Measurements from ENCODE around the gene ALG12. TPM values are rescaled to one million over a fixed set of nuclear protein-coding genes. Genes with fewer than 3 reads are reported as not detected.

ALG12 gene
- total and polyA plus RNA-seq, 2 of the 4 experiments (the other 2 are of a cell fraction): 7.2 to 10.9 TPM

GRCh38 chr22:49924113-49924833 lies 6.0 kb upstream of the ALG12 start:
- Histone ChIP-seq H4K8ac (ENCODE audit: low read depth in 2 of 2, low read length in 2 of 2) (peak overlapping the region in 1 of 2 experiments; percentile 56; a peak in 1 of 4 replicates), H2BK15ac (ENCODE audit: low read depth, low read length) (no peak overlapping the region), H3K79me1 (ENCODE audit: low read depth in 1 of 2, low read length in 2 of 2) (peaks cover 12 to 17% of the 10 kb centered on the region in 2 experiments), H2BK5ac (ENCODE audit: low read depth, low read length, poor library complexity, severe bottlenecking) (peak overlapping the region; percentile 33), H2BK120ac (ENCODE audit: low read depth, low read length) (peak overlapping the region; percentile 37; the same call in 1 of the 2 replicates), H2AFZ (replicated peaks; ENCODE audit: low read length, poor library complexity) (no peak overlapping the region), H4K20me1 (ENCODE audit: insufficient read depth, low read length) (no peaks in the 10 kb centered on the region; the same call in 1 of the 2 replicates), H3K18ac (ENCODE audit: low read depth, low read length) (peak overlapping the region; percentile 1; the same call in 1 of the 2 replicates), H3K4me2 (ENCODE audit: low read depth, low read length) (no peak overlapping the region), H3K27ac (ENCODE audit: insufficient read depth, low read length) (peak overlapping the region; percentile 19; the same call in 1 of the 2 replicates), H3K36me3 (ENCODE audit: control insufficient read depth, insufficient read depth, low read length) (peaks cover 27% of the 10 kb centered on the region), H4K91ac (ENCODE audit: insufficient read depth, low read depth, low read length) (peak overlapping the region; percentile 62; the same call in 1 of the 2 replicates), H3K23ac (ENCODE audit: low read depth, low read length) (no peak overlapping the region), H3K4me1 (ENCODE audit: control insufficient read depth, insufficient read depth, low read length) (peaks cover 13% of the 10 kb centered on the region), H3K4ac (ENCODE audit: low read depth, low read length) (peak overlapping the region; percentile 19; the same call in 1 of the 2 replicates), H3K9ac (ENCODE audit: low read depth, low read length) (no peak overlapping the region), H3K9me1 (ENCODE audit: insufficient read depth, low read length) (peaks cover 4% of the 10 kb centered on the region; the same call in 1 of the 2 replicates), H3K4me3 (ENCODE audit: insufficient read depth, low read depth, low read length) (no peak overlapping the region), H3K9me3 (ENCODE audit: control insufficient read depth, insufficient read depth, low read length) (no peaks in the 10 kb centered on the region), H3K27me3 (ENCODE audit: control insufficient read depth, insufficient read depth, low read length) (no peaks in the 10 kb centered on the region), H2AK5ac (ENCODE audit: low read depth, low read length) (peak overlapping the region; percentile 15; the same call in 1 of the 2 replicates), H3K56ac (ENCODE audit: extremely low read depth, insufficient read depth, low read length) (no peak overlapping the region), H3K14ac (replicated peaks; ENCODE audit: low read depth, low read length) (no peak overlapping the region), H2BK20ac (ENCODE audit: low read depth, low read length) (0 out of 2 replicates have a peak overlapping the region, but pooled peaks have one; percentile 16), H4K5ac (ENCODE audit: low read depth, low read length) (peak overlapping the region; percentile 50), H2AK9ac (replicated peaks; ENCODE audit: low read depth, low read length, poor library complexity) (peak overlapping the region; percentile 38)
- intact Hi-C loops (cut with micrococcal nuclease) (no loop called here), dilution Hi-C loops (cut with HindIII; ENCODE audit: low sequenced_read_pairs, unreplicated experiment) (no loop called here), in situ Hi-C loops (cut with MboI; ENCODE audit: low sequenced_read_pairs) (loop anchor here (25.0 kb wide), 1 partner anchor 112 kb away; no protein-coding TSS in a partner anchor)
- DNase-seq (no peak), ATAC-seq (ENCODE audit: low read depth) (no peak)
- POLR2A ChIA-PET (ENCODE audit: unreplicated experiment): no interaction called here
- BruUV-seq (replicated peaks): no TSS peak
- 94% methylated on average over 22 of the region's 31 CpGs; no CpG with 5 or more reads in 1 of the 2 experiments for WGBS, 2 experiments (ENCODE audit: extremely low coverage in 2 of 2, insufficient read length in 1 of 2)
- CTCF ChIA-PET: no interaction called here
- no peak for TF ChIP-seq MXI1 (IDR thresholded peaks at IDR 0.05; ENCODE audit: borderline replicate concordance, low read depth, low read length)

Data from IMR-90 (cell line).